ENCODE results near the gene RENBP. TPM values are rescaled to one million over a fixed set of nuclear protein-coding genes. Genes with fewer than 3 reads are reported as not detected.

RENBP gene
- polyA plus RNA-seq, 4 donors = 5.1 to 114 (median 21.9) TPM

DNA sequence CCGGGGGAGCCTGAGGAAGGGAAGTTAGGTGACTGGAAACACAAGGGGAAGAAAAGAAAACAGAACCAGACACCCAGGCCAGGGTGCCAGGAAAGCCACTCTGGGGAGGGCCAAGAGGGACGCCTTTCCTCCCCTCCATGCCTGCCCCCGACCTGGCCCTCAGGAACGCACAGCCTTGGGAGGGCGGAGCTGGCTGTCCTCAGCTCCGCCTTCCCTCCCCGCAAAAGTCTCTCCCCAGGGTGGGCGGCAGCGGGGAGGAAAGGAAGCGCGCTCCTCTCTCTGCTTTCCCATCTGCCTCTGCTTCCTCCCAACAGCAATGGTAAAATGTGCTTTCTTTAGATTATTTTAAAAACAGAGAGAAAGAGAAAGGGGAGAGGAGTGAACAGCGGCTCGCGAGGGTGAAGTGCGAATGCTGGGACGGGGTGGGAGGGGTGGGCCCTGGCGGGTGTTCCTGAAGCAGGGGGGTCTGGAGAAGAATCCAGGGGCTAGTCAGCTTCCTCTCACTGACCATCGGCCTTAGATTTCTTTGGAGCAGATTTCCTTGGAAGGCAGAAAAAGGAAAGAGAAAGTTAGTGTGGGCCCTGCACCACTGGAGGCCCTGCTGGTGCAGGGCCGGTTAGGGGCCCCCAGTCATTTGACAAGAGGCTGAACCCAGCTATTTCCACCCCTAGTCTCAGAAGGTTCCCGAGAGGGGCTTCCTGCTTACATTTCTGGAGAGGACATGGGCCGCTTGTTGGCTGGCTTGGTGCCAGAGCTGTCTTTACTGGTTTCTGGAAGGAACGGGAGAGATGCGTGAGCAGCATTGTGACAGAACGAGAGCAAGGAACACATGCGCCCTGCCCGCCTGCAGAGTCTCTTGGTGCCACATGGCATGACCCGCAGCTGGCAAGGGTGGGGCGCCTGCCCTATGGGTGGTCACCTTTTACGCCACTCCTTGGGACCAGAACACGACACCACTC is 4.7 kb upstream of the RENBP start:
- Histone ChIP-seq H3K4me1 (ENCODE audit: control insufficient read depth in 3 of 3, insufficient read depth in 2 of 3, low read depth in 1 of 3, low read length in 2 of 3) (peaks cover 0 to 20% (median 0%) of the 10 kb centered on the region in 3 donors), H3K27me3 (ENCODE audit: control insufficient read depth in 3 of 3, insufficient read depth in 3 of 3, low read length in 3 of 3) (no peaks in the 10 kb centered on the region), H3K4me3 (ENCODE audit: low read depth in 1 of 3, low read length in 3 of 3) (no peak overlapping the region), H3K27ac (ENCODE audit: low read depth in 1 of 3, low read length in 2 of 3) (peak overlapping the region in 2 of 3 donors; percentile 31 to 33), H3K36me3 (ENCODE audit: control insufficient read depth in 3 of 3, insufficient read depth in 2 of 3, low read depth in 1 of 3, low read length in 3 of 3) (peaks cover 9 to 73% (median 11%) of the 10 kb centered on the region in 3 donors), H3K9me3 (ENCODE audit: control insufficient read depth in 2 of 2, insufficient read depth in 1 of 2, low read depth in 1 of 2, low read length in 1 of 2) (no peaks in the 10 kb centered on the region)
- DNase-seq (no peak), FAIRE-seq (no peak)
- WGBS, 3 donors = 62 to 84% (median 77%) methylated on average over 25 to 30 of the region's 30 CpGs

DNA sequence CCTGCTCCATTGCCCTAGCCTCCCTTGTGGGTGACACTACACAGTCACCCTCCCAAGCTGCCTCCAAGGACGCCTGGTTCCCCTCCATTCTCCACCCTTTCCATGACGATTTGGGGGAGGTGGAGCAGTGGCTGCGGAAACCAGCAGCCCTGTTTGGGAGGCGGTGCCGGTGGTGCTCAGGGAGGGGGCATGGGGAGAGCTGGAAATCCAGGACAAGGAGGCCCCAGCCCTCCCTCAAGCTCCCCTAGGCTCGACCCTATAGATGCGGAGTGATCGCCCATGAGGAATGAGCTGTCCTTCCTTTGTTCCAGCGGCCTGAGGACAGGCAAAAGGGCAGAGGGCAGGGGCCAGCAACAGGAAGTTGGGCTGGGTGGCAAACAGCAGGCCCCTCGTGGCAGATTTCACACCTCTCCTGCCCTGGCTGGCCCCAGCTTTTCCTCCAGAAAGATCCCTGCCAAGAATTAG is 3.6 kb upstream of the RENBP start:
- DNase-seq (no peak), FAIRE-seq (no peak)
- peaks cover 0 to 27% (median 0%) of the 10 kb centered on the region in 3 donors for H3K4me1 ChIP-seq (ENCODE audit: control insufficient read depth in 3 of 3, insufficient read depth in 2 of 3, low read depth in 1 of 3, low read length in 2 of 3)
- peak overlapping the region in 1 of 3 donors; percentile 27 for H3K27ac ChIP-seq (ENCODE audit: low read depth in 1 of 3, low read length in 2 of 3)
- H3K9me3 ChIP-seq (ENCODE audit: control insufficient read depth in 2 of 2, insufficient read depth in 1 of 2, low read depth in 1 of 2, low read length in 1 of 2) = no peaks in the 10 kb centered on the region
- H3K4me3 ChIP-seq (ENCODE audit: low read depth in 1 of 3, low read length in 3 of 3) = no peak overlapping the region
- peaks cover 9 to 68% (median 11%) of the 10 kb centered on the region in 3 donors for H3K36me3 ChIP-seq (ENCODE audit: control insufficient read depth in 3 of 3, insufficient read depth in 2 of 3, low read depth in 1 of 3, low read length in 3 of 3)
- 65 to 82% (median 78%) methylated on average over 6 to 10 of the region's 10 CpGs for WGBS, 3 donors
- H3K27me3 ChIP-seq (ENCODE audit: control insufficient read depth in 3 of 3, insufficient read depth in 3 of 3, low read length in 3 of 3) = no peaks in the 10 kb centered on the region

DNA sequence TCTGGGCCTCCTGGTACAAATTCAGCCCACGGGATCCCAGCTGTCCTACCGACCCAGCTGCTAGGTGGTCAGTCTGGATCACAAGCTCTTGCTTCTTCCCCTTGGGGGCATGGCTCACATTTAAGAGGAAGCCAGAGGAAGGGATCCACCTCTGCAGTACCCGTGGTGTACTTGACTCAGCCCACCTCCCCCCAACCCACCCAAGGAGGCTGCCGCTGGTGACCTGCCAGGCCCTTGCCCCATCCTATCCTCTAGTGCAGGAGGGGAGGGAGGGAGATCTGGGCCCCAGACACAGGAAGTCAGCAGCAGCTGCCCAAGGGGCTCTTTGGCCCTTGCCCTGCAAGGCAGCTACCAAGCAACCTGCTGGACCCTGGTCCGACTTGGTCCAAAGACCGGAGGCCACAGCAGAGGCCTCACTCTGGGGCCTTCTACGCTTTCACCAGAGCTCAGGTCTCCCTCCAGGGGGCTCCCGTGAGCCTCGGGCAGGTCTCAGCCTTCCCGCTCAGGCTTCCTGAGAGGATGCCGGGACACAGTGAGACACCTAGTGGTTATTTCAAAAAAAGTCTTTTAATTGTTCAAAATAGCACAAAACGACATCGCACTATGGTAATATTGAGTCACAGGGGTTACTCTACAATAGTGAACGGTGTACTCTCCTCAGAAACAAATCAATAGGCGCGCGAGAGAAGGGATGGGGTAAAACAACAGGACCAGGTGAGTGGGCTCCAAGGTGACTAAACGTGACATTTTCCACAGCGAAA is 2.7 kb upstream of the RENBP start:
- FAIRE-seq (no peak), DNase-seq (peak; percentile 75 to 84)
- Histone ChIP-seq H3K27ac (ENCODE audit: low read depth in 1 of 3, low read length in 2 of 3) (peak overlapping the region in 2 of 3 donors; percentile 31 to 57), H3K9me3 (ENCODE audit: control insufficient read depth in 2 of 2, insufficient read depth in 1 of 2, low read depth in 1 of 2, low read length in 1 of 2) (no peaks in the 10 kb centered on the region), H3K27me3 (ENCODE audit: control insufficient read depth in 3 of 3, insufficient read depth in 3 of 3, low read length in 3 of 3) (no peaks in the 10 kb centered on the region), H3K36me3 (ENCODE audit: control insufficient read depth in 3 of 3, insufficient read depth in 2 of 3, low read depth in 1 of 3, low read length in 3 of 3) (peaks cover 5 to 65% (median 8%) of the 10 kb centered on the region in 3 donors), H3K4me3 (ENCODE audit: low read depth in 1 of 3, low read length in 3 of 3) (no peak overlapping the region), H3K4me1 (ENCODE audit: control insufficient read depth in 3 of 3, insufficient read depth in 2 of 3, low read depth in 1 of 3, low read length in 2 of 3) (peaks cover 0 to 34% (median 0%) of the 10 kb centered on the region in 3 donors)
- WGBS, 3 donors = 30 to 46% (median 33%) methylated on average over 17 to 19 of the region's 19 CpGs

DNA sequence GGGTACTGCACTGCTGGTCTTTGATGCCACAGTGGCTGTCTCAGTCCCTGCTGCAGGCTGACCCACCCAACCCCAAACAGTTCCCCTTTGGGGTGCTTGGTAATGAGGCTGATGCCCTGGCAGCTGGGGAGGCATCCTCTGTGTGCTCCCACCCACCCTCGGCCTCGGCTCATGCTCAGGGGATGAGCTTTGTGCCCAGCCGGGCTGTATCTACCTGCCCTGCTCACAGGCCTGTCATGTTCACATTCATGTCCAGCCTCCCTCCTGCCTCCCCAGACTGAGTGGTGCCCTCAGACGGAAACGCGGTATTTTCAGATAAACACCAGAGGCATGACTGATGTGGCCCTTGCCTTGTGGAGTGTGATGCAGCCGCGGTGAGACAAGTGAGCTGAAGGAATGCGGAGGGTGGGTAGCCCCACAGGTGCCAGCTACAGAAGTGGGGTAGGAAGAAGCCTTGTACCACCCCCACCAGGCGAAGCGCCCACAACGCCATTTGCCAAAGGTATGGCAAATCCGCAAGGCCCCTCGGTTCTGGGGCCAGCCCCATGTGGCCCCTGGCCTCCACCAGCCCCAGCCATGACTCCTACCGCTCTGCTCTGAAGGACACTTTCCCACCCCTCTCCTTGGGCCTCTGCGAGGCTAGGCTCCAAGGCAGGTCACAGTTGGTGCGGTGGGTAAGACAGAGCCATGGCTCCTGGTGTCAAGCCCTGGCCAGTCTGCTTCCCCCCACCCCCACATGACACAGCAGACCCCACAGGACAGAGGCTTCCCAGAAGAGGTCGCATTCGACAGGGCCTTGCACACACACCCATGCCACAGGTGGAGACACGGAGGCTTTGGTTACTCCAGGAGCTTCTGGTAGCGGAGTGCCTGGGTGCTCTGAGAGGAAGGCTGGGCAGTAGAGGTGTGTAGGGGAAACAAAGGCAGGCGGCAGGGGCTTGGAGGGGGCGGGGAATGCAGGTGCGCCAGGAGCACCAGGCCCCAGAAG is 1.8 kb upstream of the RENBP start:
- DNase-seq = no peak
- 81 to 86% (median 84%) methylated on average over 22 to 24 of the region's 24 CpGs for WGBS, 3 donors
- peaks cover 0 to 39% (median 0%) of the 10 kb centered on the region in 3 donors for H3K4me1 ChIP-seq (ENCODE audit: control insufficient read depth in 3 of 3, insufficient read depth in 2 of 3, low read depth in 1 of 3, low read length in 2 of 3)
- no peak overlapping the region for H3K4me3 ChIP-seq (ENCODE audit: low read depth in 1 of 3, low read length in 3 of 3)
- peaks cover 3 to 56% (median 8%) of the 10 kb centered on the region in 3 donors for H3K36me3 ChIP-seq (ENCODE audit: control insufficient read depth in 3 of 3, insufficient read depth in 2 of 3, low read depth in 1 of 3, low read length in 3 of 3)
- H3K27me3 ChIP-seq (ENCODE audit: control insufficient read depth in 3 of 3, insufficient read depth in 3 of 3, low read length in 3 of 3) = no peaks in the 10 kb centered on the region
- no peaks in the 10 kb centered on the region for H3K9me3 ChIP-seq (ENCODE audit: control insufficient read depth in 2 of 2, insufficient read depth in 1 of 2, low read depth in 1 of 2, low read length in 1 of 2)
- H3K27ac ChIP-seq (ENCODE audit: low read depth in 1 of 3, low read length in 2 of 3) = peak overlapping the region in 1 of 3 donors; percentile 57
- no peak for FAIRE-seq

DNA sequence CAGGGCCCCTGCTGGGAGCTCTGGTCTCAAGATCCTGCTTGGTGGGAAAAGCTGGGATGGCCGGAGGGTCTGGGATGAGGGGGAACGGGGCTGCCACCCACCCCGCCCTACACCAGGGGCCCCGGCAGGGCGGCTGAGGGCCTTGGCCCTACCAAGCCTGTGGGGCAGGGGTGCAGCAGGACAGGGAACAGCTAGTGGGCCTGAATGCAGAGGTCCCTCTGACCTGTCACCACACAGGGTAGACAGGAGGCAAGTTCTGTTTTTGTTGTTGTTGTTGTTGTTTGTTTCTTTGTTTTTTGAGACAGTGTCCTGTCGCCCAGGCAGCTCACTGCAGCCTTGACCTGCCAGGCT is 332 bp upstream of the RENBP start:
- FAIRE-seq = no peak
- Histone ChIP-seq H3K27ac (ENCODE audit: low read depth in 1 of 3, low read length in 2 of 3) (peak overlapping the region in 1 of 3 donors; percentile 72), H3K27me3 (ENCODE audit: control insufficient read depth in 3 of 3, insufficient read depth in 3 of 3, low read length in 3 of 3) (no peaks in the 10 kb centered on the region), H3K4me3 (ENCODE audit: low read depth in 1 of 3, low read length in 3 of 3) (peak overlapping the region in 2 of 3 donors; percentile 46 to 62), H3K36me3 (ENCODE audit: control insufficient read depth in 3 of 3, insufficient read depth in 2 of 3, low read depth in 1 of 3, low read length in 3 of 3) (peaks cover 0 to 47% (median 2%) of the 10 kb centered on the region in 3 donors), H3K4me1 (ENCODE audit: control insufficient read depth in 3 of 3, insufficient read depth in 2 of 3, low read depth in 1 of 3, low read length in 2 of 3) (peaks cover 0 to 39% (median 0%) of the 10 kb centered on the region in 3 donors), H3K9me3 (ENCODE audit: control insufficient read depth in 2 of 2, insufficient read depth in 1 of 2, low read depth in 1 of 2, low read length in 1 of 2) (no peaks in the 10 kb centered on the region)
- DNase-seq = no peak
- WGBS, 3 donors = 36 to 54% (median 45%) methylated on average over 6 of the region's 6 CpGs

DNA sequence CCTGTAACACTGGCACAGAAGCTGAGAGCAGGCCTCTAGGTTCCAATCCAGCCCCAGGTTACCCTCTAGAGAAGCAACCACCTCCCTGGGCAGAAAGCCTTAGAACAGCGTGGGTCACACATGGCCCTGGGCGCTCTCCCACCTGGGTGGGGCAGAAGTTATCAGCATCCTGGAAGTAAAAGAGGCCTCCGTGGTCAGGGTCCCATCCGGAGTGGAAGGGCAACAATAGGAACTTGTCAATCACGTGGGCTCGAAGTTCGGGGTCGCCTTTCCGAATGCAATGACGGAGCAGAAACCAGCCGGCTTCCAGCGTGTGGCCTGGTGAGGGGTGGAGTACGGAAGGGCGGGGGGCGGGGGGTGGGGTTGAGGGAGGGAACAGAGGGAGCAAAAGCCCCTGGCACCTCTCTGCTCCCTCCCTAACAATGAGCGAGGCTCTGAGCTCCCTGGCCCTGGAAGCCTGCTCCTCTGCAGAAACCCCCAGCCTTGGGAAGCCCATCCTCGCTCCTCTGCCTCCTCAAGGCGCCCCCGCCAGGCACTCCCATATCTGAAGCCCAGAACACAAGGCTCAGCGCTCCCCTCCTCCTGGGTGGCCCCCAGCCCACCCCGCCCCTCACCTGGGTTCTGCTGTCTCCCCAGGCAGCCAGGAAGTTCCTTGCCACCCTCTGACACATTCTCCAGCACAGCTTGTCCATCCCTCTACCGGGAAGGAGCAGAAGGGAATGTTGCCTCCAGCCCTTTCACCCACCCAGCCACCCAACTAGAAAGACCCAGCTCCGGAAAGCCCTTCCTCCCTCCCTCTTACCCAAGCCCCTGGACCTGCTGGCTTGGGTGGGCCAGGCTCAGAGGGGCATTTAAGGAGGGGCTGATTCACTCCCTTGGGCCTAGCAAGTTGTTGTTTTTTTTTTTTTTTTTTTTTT is 2.8 kb downstream of the RENBP start:
- H3K36me3 ChIP-seq (ENCODE audit: control insufficient read depth in 3 of 3, insufficient read depth in 2 of 3, low read depth in 1 of 3, low read length in 3 of 3) = peaks cover 0 to 28% (median 0%) of the 10 kb centered on the region in 3 donors
- no peaks in the 10 kb centered on the region for H3K27me3 ChIP-seq (ENCODE audit: control insufficient read depth in 3 of 3, insufficient read depth in 3 of 3, low read length in 3 of 3)
- FAIRE-seq (no peak), DNase-seq (peak in 1 of 2 donors; percentile 40)
- peak overlapping the region in 1 of 3 donors; percentile 13 for H3K4me3 ChIP-seq (ENCODE audit: low read depth in 1 of 3, low read length in 3 of 3)
- H3K9me3 ChIP-seq (ENCODE audit: control insufficient read depth in 2 of 2, insufficient read depth in 1 of 2, low read depth in 1 of 2, low read length in 1 of 2) = no peaks in the 10 kb centered on the region
- peaks cover 0 to 29% (median 0%) of the 10 kb centered on the region in 3 donors for H3K4me1 ChIP-seq (ENCODE audit: control insufficient read depth in 3 of 3, insufficient read depth in 2 of 3, low read depth in 1 of 3, low read length in 2 of 3)
- WGBS, 3 donors = 35 to 48% (median 45%) methylated on average over 14 to 22 of the region's 23 CpGs
- H3K27ac ChIP-seq (ENCODE audit: low read depth in 1 of 3, low read length in 2 of 3) = no peak overlapping the region

DNA sequence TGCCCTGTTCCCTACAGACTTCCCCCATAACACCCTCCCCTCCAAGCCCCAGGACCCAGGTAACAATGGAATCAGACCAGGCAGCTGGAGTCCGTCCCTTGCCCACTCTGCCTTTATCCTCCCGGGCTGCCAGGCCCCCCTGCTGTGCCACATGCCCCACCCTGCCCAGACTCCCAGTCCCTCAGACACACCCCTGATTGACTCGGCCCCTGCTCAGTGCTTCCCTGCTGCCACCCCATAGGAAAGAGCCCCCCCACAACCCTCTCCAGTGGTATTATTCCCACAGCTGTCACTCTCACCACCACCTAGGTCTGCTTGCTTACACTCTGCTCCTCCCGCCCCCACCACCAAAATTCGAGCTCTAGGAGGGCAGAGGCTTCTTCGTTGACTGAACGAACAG is 4.9 kb downstream of the RENBP start:
- H3K36me3 ChIP-seq (ENCODE audit: control insufficient read depth in 3 of 3, insufficient read depth in 2 of 3, low read depth in 1 of 3, low read length in 3 of 3) = peaks cover 0 to 25% (median 0%) of the 10 kb centered on the region in 3 donors
- peaks cover 0 to 19% (median 0%) of the 10 kb centered on the region in 3 donors for H3K4me1 ChIP-seq (ENCODE audit: control insufficient read depth in 3 of 3, insufficient read depth in 2 of 3, low read depth in 1 of 3, low read length in 2 of 3)
- H3K27ac ChIP-seq (ENCODE audit: low read depth in 1 of 3, low read length in 2 of 3) = no peak overlapping the region
- no peaks in the 10 kb centered on the region for H3K27me3 ChIP-seq (ENCODE audit: control insufficient read depth in 3 of 3, insufficient read depth in 3 of 3, low read length in 3 of 3)
- FAIRE-seq (no peak), DNase-seq (no peak)
- WGBS, 3 donors = 70 to 94% (median 70%) methylated on average over 4 to 7 of the region's 7 CpGs
- H3K4me3 ChIP-seq (ENCODE audit: low read depth in 1 of 3, low read length in 3 of 3) = no peak overlapping the region
- no peaks in the 10 kb centered on the region for H3K9me3 ChIP-seq (ENCODE audit: control insufficient read depth in 2 of 2, insufficient read depth in 1 of 2, low read depth in 1 of 2, low read length in 1 of 2)
